ENCODE measurements around the gene PID1. TPM values are rescaled to one million over a fixed set of nuclear protein-coding genes. Genes with fewer than 3 reads are reported as not detected.

PID1 gene
- total and polyA plus RNA-seq, 4 donors, result 17.0 to 45.7 (median 30.0) TPM

DNA sequence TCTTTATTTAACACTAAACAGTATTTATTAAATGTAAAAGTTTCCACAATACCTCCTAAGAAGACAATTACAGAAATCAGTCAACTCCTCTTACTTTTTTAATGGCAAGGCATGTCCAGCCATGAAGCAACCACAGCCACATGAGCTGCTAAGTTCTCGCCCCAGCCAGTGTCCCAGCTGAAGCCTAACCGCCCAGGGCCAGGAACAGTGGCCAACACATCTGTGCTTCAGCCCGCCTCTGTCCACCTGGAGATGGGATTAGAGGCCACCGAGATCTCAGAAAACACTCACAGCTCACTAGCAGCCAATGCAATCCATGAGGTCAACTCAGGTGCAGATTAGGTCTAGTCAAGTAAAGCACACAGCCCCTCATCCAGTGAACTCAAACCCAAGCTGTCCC is 40.2 kb downstream of the PID1 start:
- 76 to 88% methylated on average over 4 of the region's 4 CpGs for WGBS, 2 donors
- Histone ChIP-seq H3K9me3 (ENCODE audit: control insufficient read depth in 4 of 4, insufficient read depth in 3 of 4, low read length in 3 of 4) (peaks cover 0 to 1% (median 0%) of the 10 kb centered on the region in 4 donors), H3K27ac (ENCODE audit: low read depth in 1 of 2, low read length in 1 of 2) (peak overlapping the region in 1 of 2 donors; percentile 20), H3K36me3 (ENCODE audit: control insufficient read depth in 4 of 4, insufficient read depth in 4 of 4, low read length in 4 of 4) (peaks cover 0 to 11% (median 2%) of the 10 kb centered on the region in 4 donors), H3K4me1 (ENCODE audit: control insufficient read depth in 5 of 5, insufficient read depth in 5 of 5, low read length in 5 of 5) (peaks cover 3 to 36% (median 6%) of the 10 kb centered on the region in 5 donors), H3K9ac (ENCODE audit: insufficient read depth in 1 of 2, low read length in 2 of 2) (no peak overlapping the region), H3K27me3 (ENCODE audit: control insufficient read depth in 3 of 3, insufficient read depth in 3 of 3, low read length in 2 of 3) (no peaks in the 10 kb centered on the region), H3K4me3 (no peak overlapping the region)
- TF ChIP-seq, protein P1, sequence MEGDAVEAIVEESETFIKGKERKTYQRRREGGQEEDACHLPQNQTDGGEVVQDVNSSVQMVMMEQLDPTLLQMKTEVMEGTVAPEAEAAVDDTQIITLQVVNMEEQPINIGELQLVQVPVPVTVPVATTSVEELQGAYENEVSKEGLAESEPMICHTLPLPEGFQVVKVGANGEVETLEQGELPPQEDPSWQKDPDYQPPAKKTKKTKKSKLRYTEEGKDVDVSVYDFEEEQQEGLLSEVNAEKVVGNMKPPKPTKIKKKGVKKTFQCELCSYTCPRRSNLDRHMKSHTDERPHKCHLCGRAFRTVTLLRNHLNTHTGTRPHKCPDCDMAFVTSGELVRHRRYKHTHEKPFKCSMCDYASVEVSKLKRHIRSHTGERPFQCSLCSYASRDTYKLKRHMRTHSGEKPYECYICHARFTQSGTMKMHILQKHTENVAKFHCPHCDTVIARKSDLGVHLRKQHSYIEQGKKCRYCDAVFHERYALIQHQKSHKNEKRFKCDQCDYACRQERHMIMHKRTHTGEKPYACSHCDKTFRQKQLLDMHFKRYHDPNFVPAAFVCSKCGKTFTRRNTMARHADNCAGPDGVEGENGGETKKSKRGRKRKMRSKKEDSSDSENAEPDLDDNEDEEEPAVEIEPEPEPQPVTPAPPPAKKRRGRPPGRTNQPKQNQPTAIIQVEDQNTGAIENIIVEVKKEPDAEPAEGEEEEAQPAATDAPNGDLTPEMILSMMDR (IDR thresholded peaks at IDR 0.05; ENCODE audit: control extremely low read depth, extremely low read depth), result no peak
- ATAC-seq (ENCODE audit: insufficient read depth, low FRiP score), result no peak
- peak in 1 of 3 donors; percentile 21 for DNase-seq

DNA sequence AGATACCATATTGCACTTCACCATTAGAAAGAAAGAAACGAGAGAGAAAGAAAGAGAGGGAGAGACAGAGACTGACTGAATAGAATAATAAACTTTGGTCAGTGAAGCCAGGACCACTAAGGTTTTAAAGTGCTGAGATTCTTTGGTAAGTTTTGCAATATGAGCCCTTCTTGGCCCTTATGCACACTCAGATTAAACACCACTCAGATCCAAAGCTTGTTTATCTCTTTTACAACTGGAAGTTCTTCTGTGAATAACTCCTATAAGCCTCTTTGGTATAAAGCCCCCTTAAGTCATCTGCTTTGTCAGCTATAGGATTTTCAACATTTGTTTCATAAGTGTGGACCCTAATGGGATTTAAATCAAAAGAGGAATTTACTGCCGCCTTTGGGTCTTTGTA is 40.8 kb downstream of the PID1 start:
- Histone ChIP-seq H3K36me3 (ENCODE audit: control insufficient read depth in 4 of 4, insufficient read depth in 4 of 4, low read length in 4 of 4) (peaks cover 0 to 16% (median 4%) of the 10 kb centered on the region in 4 donors), H3K9me3 (ENCODE audit: control insufficient read depth in 4 of 4, insufficient read depth in 3 of 4, low read length in 3 of 4) (peaks cover 0 to 1% (median 0%) of the 10 kb centered on the region in 4 donors), H3K9ac (ENCODE audit: insufficient read depth in 1 of 2, low read length in 2 of 2) (peak overlapping the region in 1 of 2 donors; percentile 32), H3K4me3 (no peak overlapping the region), H3K4me1 (ENCODE audit: control insufficient read depth in 5 of 5, insufficient read depth in 5 of 5, low read length in 5 of 5) (peaks cover 3 to 36% (median 6%) of the 10 kb centered on the region in 5 donors), H3K27ac (ENCODE audit: low read depth in 1 of 2, low read length in 1 of 2) (no peak overlapping the region), H3K27me3 (ENCODE audit: control insufficient read depth in 3 of 3, insufficient read depth in 3 of 3, low read length in 2 of 3) (no peaks in the 10 kb centered on the region)
- TF ChIP-seq, protein P1 (IDR thresholded peaks at IDR 0.05; ENCODE audit: control extremely low read depth, extremely low read depth), result no peak
- peak; percentile 17 to 95 (median 88) for DNase-seq
- WGBS, 2 donors, result 63 to 68% methylated on average over 2 of the region's 2 CpGs
- ATAC-seq (ENCODE audit: insufficient read depth, low FRiP score), result no peak

DNA sequence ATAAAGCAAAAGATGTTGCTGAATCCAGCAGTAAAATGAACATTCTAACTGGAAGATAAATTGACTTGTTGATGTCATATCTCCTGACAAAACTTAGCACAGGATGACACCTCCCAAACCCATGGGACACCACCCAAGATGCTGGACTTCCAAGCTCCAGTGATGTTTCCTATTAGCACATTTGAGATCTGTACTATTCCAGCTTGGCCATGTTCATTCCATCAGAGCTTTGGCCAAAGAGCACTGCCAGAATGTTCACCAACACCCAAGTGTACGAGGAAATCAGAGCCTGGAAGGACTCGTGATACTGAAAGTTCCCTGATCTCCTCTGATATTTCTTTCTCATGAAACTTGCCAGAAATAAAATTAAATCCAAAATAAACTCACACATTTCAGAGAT is 44.7 kb downstream of the PID1 start:
- H3K27me3 ChIP-seq (ENCODE audit: control insufficient read depth in 3 of 3, insufficient read depth in 3 of 3, low read length in 2 of 3), result no peaks in the 10 kb centered on the region
- H3K9me3 ChIP-seq (ENCODE audit: control insufficient read depth in 4 of 4, insufficient read depth in 3 of 4, low read length in 3 of 4), result peaks cover 0 to 1% (median 0%) of the 10 kb centered on the region in 4 donors
- H3K36me3 ChIP-seq (ENCODE audit: control insufficient read depth in 4 of 4, insufficient read depth in 4 of 4, low read length in 4 of 4), result peaks cover 0 to 14% (median 4%) of the 10 kb centered on the region in 4 donors
- H3K9ac ChIP-seq (ENCODE audit: insufficient read depth in 1 of 2, low read length in 2 of 2), result no peak overlapping the region
- no peak overlapping the region for H3K27ac ChIP-seq (ENCODE audit: low read depth in 1 of 2, low read length in 1 of 2)
- H3K4me1 ChIP-seq (ENCODE audit: control insufficient read depth in 5 of 5, insufficient read depth in 5 of 5, low read length in 5 of 5), result peaks cover 3 to 29% (median 6%) of the 10 kb centered on the region in 5 donors
- DNase-seq, result peak in 1 of 3 donors; percentile 11
- no peak overlapping the region for H3K4me3 ChIP-seq
- no peak for ATAC-seq (ENCODE audit: insufficient read depth, low FRiP score)
- WGBS, 2 donors, result 69 to 83% methylated on average over 2 of the region's 2 CpGs
- TF ChIP-seq, protein P1 (IDR thresholded peaks at IDR 0.05; ENCODE audit: control extremely low read depth, extremely low read depth), result no peak

DNA sequence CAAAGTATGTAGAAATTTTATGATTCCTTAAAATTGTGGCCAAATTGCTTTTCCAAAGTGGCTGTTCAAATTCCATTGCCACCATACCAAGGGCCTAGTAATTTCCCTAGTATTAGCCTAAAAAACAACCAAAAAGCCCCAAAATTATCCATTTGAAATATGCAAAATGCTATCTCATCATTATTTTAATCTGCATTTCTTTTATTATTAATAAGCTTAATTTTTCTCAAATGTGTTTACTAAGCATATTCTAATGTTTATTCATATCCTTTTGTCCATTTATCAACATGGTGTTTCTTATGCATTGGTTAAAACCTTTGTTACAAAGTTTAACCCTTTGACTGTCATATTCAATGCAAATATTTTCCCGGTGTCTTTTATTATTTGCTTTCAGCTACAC is 48.0 kb downstream of the PID1 start:
- peaks cover 0 to 2% (median 0%) of the 10 kb centered on the region in 4 donors for H3K9me3 ChIP-seq (ENCODE audit: control insufficient read depth in 4 of 4, insufficient read depth in 3 of 4, low read length in 3 of 4)
- no peak overlapping the region for H3K4me3 ChIP-seq
- no peak for DNase-seq
- H3K27me3 ChIP-seq (ENCODE audit: control insufficient read depth in 3 of 3, insufficient read depth in 3 of 3, low read length in 2 of 3), result no peaks in the 10 kb centered on the region
- WGBS, 2 donors, result 96 to 98% methylated on average over 1 of the region's 1 CpG
- ATAC-seq (ENCODE audit: insufficient read depth, low FRiP score), result no peak
- no peak overlapping the region for H3K27ac ChIP-seq (ENCODE audit: low read depth in 1 of 2, low read length in 1 of 2)
- TF ChIP-seq, protein P1 (IDR thresholded peaks at IDR 0.05; ENCODE audit: control extremely low read depth, extremely low read depth), result no peak
- H3K4me1 ChIP-seq (ENCODE audit: control insufficient read depth in 5 of 5, insufficient read depth in 5 of 5, low read length in 5 of 5), result no peaks in the 10 kb centered on the region
- peaks cover 0 to 11% (median 2%) of the 10 kb centered on the region in 4 donors for H3K36me3 ChIP-seq (ENCODE audit: control insufficient read depth in 4 of 4, insufficient read depth in 4 of 4, low read length in 4 of 4)
- no peak overlapping the region for H3K9ac ChIP-seq (ENCODE audit: insufficient read depth in 1 of 2, low read length in 2 of 2)
